Measurements from ENCODE around the gene CBFA2T3. TPM values are rescaled to one million over a fixed set of nuclear protein-coding genes. Genes with fewer than 3 reads are reported as not detected.

Gene CBFA2T3
- total and polyA plus RNA-seq, 5 experiments from 2014 or later = 0.04 to 2.0 (median 1.5) TPM; not detected in 2

DNA sequence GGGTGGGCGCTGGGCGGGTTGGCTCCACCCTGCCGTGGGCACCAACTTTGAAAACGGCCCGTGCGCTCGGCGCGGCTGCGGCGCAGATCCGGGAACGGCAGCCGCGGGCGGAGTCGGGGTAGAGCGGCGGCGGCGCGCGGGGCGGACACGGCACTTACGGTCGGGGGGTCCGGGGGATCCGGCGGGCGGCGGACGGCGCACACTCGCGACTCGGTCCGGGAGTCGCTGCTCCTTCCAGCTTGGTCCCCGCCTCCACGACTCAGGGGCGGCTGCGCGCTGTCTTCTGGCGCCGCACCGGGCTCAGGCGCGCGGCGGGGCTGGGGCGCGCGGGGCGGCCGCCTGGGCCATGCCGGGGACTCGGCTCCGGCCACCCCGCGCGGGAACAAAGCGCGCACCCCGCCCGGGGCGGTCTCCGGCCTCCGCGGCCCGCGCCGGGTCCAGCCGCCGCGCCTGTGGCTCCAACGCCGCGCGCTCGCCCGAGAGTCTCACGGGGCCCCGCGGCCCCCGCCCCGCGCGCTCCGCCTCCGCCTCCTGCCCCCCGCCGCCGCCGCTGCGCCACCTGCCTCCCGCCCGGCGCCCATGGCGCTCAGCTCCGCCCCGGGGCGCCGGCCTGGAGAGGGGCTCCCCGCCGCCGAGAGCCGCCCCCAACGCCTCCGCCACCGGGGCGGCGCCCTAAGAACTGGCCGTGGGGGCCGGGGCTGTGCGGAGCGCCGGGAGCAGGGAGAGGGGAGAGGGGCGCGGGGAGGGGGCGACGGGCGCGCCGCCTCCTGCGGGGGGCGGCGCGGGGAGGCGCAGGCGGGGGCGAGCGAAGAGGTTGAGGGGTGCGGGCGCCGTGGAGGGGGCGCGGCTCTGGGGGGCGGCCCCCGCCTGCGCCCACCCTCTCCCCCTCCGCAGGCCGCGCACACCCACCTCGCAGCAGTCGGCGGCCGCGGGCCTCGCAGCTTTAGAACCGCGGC, 35.9 kb downstream of the CBFA2T3 start:
- peak overlapping the region in 1 of 10 donors; percentile 68 for H3K4me3 Mint-ChIP-seq
- H3K9me3 Mint-ChIP-seq = no peaks in the 10 kb centered on the region
- peaks cover 0 to 2% (median 0%) of the 10 kb centered on the region in 3 donors for H3K36me3 Mint-ChIP-seq
- no peak overlapping the region for H3K27ac Mint-ChIP-seq
- POLR2A ChIA-PET = interaction anchor here (0.6 to 0.8 kb wide), 2 partner anchors 275 to 567 kb away, joined by 3 to 4 read pairs; partner anchors contain the start of gene SPG7
- peaks cover 0 to 39% (median 11%) of the 10 kb centered on the region in 4 donors for H3K4me1 Mint-ChIP-seq
- no peak for DNase-seq
- H3K27me3 Mint-ChIP-seq = peaks cover 12 to 68% (median 34%) of the 10 kb centered on the region in 5 donors
- ATAC-seq = peak; percentile 38 to 47

DNA sequence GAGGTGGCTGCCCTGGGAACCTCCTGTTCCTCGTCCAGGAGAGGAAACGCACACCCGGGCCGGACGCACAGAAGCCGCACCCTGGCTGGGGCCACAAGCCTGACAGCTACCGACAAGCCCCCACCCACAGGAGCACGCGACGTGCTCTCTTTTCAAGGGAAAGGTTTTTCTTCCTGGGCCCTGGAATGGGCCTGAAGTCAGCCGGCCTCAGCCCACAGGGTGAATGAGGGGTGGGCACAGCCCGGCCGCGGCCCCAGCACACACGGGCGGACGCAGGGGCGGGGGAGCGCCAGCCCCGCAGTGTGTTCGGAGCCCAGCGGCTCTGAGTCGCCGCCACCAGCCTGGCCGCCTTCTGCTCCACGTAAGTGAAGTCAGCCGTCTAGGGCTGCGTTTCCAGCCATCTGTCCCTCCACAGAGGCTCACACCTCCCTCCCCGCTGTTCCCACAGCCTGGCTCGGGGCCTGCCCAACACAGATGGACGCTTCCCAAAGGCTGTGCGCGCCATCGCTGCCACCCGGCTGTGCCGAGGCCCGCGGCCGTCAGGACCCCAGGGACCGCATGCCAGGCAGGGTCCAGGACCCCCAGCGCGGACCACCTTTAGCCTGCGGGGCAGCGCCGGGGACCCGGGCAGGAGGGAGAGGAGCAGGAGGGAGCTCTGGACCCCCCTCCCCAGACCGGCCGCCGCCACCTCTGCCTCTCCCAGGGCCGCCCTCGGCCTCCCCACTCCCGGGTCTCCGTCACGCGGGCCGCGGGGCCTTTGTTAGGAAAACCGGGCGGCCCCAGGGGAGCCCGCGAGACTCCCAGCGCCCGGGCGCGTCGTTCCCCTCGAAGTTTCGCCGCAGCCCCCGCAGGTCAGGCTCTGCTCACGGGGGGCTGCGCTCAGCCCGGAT, 36.8 kb downstream of the CBFA2T3 start:
- no peak overlapping the region for H3K27ac Mint-ChIP-seq
- no peaks in the 10 kb centered on the region for H3K9me3 Mint-ChIP-seq
- POLR2A ChIA-PET = no interaction called here
- peak overlapping the region in 6 of 10 donors; percentile 18 to 81 (median 60) for H3K4me3 Mint-ChIP-seq
- no peak for DNase-seq
- peaks cover 0 to 40% (median 12%) of the 10 kb centered on the region in 4 donors for H3K4me1 Mint-ChIP-seq
- H3K27me3 Mint-ChIP-seq = peaks cover 12 to 66% (median 35%) of the 10 kb centered on the region in 5 donors
- peak; percentile 25 to 37 for ATAC-seq
- H3K36me3 Mint-ChIP-seq = peaks cover 0 to 2% (median 0%) of the 10 kb centered on the region in 3 donors

DNA sequence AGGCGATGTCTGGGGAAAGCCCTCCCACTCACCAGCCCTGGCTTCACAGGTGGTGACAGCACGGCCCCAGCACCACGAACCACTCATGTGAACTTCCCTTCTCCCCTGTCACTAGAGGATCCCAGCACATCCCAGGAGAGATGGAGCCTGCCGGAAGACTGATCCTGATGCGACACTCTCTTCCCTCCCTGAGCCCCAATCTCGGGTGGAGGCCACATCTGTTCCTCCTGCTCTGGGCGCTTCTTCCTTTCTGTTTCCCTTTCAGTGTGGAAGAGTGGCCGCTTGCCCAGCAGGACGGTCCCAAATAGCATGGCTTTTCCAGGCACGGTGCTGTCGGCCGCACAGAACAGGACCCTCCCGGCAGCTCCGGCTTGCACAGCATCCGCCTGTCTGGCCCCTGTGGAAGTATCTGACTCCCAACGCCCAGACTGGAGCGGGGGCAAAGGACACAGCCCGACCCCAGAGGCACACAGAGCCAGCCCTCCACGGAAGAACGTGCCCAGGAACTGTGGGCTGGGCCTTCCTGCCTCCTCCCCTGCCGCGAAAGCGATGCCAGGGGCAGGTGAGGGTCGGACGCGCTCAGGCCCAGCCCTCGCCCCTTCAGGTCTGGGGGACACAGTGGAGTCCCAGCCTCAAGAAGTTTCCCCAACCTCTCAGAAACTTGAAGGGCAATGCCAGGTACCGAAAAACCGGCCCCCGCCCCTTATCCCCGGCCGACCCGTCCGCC, 37.6 kb downstream of the CBFA2T3 start:
- no peaks in the 10 kb centered on the region for H3K9me3 Mint-ChIP-seq
- no peaks in the 10 kb centered on the region for H3K36me3 Mint-ChIP-seq
- ATAC-seq = no peak
- peaks cover 10 to 62% (median 32%) of the 10 kb centered on the region in 5 donors for H3K27me3 Mint-ChIP-seq
- POLR2A ChIA-PET = no interaction called here
- H3K4me1 Mint-ChIP-seq = peaks cover 0 to 40% (median 12%) of the 10 kb centered on the region in 4 donors
- H3K27ac Mint-ChIP-seq = peak overlapping the region in 1 of 10 donors; percentile 69
- no peak for DNase-seq
- H3K4me3 Mint-ChIP-seq = peak overlapping the region; percentile 18 to 81 (median 59)

- peaks cover 0 to 40% (median 12%) of the 10 kb centered on the region in 4 donors for H3K4me1 Mint-ChIP-seq
- POLR2A ChIA-PET = no interaction called here
Measured at GRCh38 chr16:88938777-88939244, 38.2 kb downstream of the CBFA2T3 start.

DNA sequence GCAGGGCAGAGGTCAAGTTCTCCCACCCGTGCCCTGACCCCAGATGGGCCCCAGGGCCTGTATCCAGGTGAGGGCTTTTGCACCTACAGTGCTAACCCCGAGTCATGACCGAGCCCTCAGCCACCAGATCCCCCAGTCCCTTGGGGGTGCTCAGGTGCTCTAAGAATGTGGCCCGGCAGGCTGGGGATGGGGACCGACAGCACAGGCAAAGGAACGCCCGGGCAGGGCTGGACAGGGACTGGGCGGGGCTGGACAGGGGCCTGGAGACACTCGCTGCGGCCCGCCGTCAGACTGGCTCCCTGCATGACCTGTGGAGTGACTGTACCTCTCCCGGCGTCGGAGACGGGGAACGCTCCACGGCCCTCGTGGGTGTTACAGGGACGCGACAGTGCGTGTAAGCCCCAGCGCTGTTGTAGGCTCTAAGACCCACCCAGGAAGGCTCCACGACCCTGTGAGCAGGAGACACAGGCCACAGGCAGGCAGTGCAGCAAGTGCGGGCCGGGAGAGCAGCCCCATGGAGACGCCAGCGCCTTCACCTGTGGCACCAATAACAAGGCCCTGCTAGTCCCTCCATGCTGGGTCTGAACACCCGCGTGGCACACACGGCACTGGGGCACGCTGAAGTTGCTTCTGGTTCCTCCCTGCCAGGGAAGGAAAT, 38.8 kb downstream of the CBFA2T3 start:
- H3K4me3 Mint-ChIP-seq = peak overlapping the region in 1 of 10 donors; percentile 81
- POLR2A ChIA-PET = no interaction called here
- H3K9me3 Mint-ChIP-seq = no peaks in the 10 kb centered on the region
- no peak for DNase-seq
- H3K4me1 Mint-ChIP-seq = peaks cover 0 to 40% (median 12%) of the 10 kb centered on the region in 4 donors
- ATAC-seq = no peak
- H3K27me3 Mint-ChIP-seq = peaks cover 8 to 57% (median 26%) of the 10 kb centered on the region in 5 donors
- no peak overlapping the region for H3K27ac Mint-ChIP-seq
- H3K36me3 Mint-ChIP-seq = no peaks in the 10 kb centered on the region

More at GRCh38 chr16:88938777-88939244, 38.2 kb downstream of the CBFA2T3 start:
- Mint-ChIP-seq H3K9me3 (no peaks in the 10 kb centered on the region), H3K27me3 (peaks cover 10 to 63% (median 31%) of the 10 kb centered on the region in 5 donors), H3K36me3 (no peaks in the 10 kb centered on the region), H3K4me3 (peak overlapping the region; percentile 18 to 81 (median 59)), H3K27ac (peak overlapping the region in 1 of 10 donors; percentile 69)
- ATAC-seq (no peak), DNase-seq (no peak)

DNA sequence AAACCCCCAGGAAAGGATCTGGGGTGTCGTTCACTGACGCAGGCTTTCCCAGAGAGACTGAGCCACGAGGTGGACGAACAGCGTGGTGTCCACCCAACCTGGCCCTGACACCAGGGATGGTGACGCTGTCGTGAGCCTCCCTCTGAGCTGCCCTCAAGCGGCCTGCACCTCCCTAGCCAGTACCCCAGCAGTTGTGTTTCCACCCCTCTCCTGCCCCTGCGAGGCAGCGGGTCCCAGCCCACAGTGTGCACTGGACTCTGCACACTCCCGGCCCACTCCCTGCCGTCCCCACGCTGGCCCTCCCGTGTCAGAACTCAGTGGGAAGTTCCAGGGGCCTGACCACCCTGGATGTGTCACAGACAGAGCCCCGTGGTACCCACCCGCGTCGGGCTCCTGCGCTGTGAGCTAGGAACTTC, 39.8 kb downstream of the CBFA2T3 start:
- Mint-ChIP-seq H3K4me1 (peaks cover 0 to 34% (median 12%) of the 10 kb centered on the region in 4 donors), H3K36me3 (no peaks in the 10 kb centered on the region), H3K27me3 (peaks cover 6 to 49% (median 26%) of the 10 kb centered on the region in 5 donors), H3K27ac (no peak overlapping the region), H3K9me3 (no peaks in the 10 kb centered on the region), H3K4me3 (peak overlapping the region in 1 of 10 donors; percentile 71)
- ATAC-seq (no peak), DNase-seq (no peak)
- POLR2A ChIA-PET = no interaction called here

- H3K9me3 Mint-ChIP-seq = no peaks in the 10 kb centered on the region
- peak overlapping the region in 2 of 10 donors; percentile 10 to 71 for H3K4me3 Mint-ChIP-seq
- ATAC-seq (no peak), DNase-seq (no peak)
- H3K36me3 Mint-ChIP-seq = no peaks in the 10 kb centered on the region
- POLR2A ChIA-PET = no interaction called here
- no peak overlapping the region for H3K27ac Mint-ChIP-seq
- H3K27me3 Mint-ChIP-seq = peaks cover 6 to 45% (median 25%) of the 10 kb centered on the region in 5 donors
- H3K4me1 Mint-ChIP-seq = peaks cover 0 to 32% (median 12%) of the 10 kb centered on the region in 4 donors
Measured at GRCh38 chr16:88936556-88937205, 40.3 kb downstream of the CBFA2T3 start.

DNA sequence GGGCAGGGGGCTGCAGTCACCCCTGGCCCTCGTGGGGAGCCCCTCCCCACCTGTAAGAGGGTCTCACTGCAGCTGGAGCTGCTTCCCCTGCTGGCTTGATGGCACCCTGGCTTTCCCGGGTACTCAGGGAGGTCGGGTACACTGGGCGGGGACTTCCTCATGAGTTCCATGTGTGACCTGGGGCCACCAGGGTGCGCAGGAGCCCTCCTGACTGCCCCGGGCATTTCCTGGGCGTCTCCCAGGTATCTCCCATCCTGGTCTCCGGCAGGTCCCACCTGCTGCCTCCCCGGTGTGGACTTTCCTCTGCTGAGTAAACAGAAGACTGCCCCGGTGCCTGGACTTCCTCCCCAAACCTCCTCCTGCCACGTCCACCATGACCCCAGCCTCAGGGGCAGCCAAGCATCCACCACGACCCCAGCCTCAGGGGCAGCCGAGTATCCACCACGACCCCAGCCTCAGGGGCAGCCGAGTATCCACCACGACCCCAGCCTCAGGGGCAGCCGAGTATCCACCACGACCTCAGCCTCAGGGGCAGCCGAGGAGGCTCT, 40.9 kb downstream of the CBFA2T3 start:
- DNase-seq (no peak), ATAC-seq (peak in 1 of 2 donors; percentile 33)
- POLR2A ChIA-PET = no interaction called here
- H3K36me3 Mint-ChIP-seq = no peaks in the 10 kb centered on the region
- peaks cover 6 to 45% (median 25%) of the 10 kb centered on the region in 5 donors for H3K27me3 Mint-ChIP-seq
- H3K4me1 Mint-ChIP-seq = peaks cover 0 to 32% (median 12%) of the 10 kb centered on the region in 4 donors
- peak overlapping the region in 1 of 10 donors; percentile 57 for H3K4me3 Mint-ChIP-seq
- H3K27ac Mint-ChIP-seq = no peak overlapping the region
- H3K9me3 Mint-ChIP-seq = no peaks in the 10 kb centered on the region

- Mint-ChIP-seq H3K36me3 (no peaks in the 10 kb centered on the region), H3K4me3 (no peak overlapping the region), H3K27me3 (peaks cover 3 to 34% (median 19%) of the 10 kb centered on the region in 5 donors), H3K27ac (no peak overlapping the region), H3K4me1 (peaks cover 0 to 25% (median 7%) of the 10 kb centered on the region in 4 donors), H3K9me3 (no peaks in the 10 kb centered on the region)
- ATAC-seq (no peak), DNase-seq (no peak)
- POLR2A ChIA-PET = no interaction called here
Measured at GRCh38 chr16:88934066-88934667, 42.8 kb downstream of the CBFA2T3 start.

DNA sequence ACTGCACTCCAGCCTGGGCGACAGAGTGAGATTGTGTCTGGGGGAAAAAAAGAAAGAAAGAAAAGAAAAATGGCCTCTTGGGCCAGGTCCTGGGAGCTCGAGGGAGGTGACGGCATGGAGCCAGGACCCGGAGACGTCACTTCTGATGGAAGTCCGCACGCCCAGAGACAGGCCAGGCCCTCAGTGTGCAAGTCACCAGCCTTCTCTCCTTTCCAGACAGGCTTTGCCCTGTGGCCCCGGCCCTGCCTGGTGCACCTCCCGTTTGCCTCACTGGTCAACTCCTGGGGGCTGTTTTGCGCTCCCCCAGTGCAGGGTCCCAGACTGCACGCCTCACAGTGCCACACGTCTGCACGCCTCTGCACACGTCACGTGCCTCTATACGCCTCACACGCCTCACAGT, 44.1 kb downstream of the CBFA2T3 start:
- no peak for ATAC-seq
- Mint-ChIP-seq H3K36me3 (no peaks in the 10 kb centered on the region), H3K27ac (no peak overlapping the region), H3K9me3 (no peaks in the 10 kb centered on the region), H3K27me3 (peaks cover 0 to 23% (median 13%) of the 10 kb centered on the region in 5 donors), H3K4me3 (no peak overlapping the region), H3K4me1 (peaks cover 0 to 17% (median 3%) of the 10 kb centered on the region in 4 donors)
- POLR2A ChIA-PET = no interaction called here
- DNase-seq = no peak

Measured in naive thymus-derived CD8-positive, alpha-beta T cell (primary cell).